Measurements from ENCODE around the gene HEY2. TPM values are rescaled to one million over a fixed set of nuclear protein-coding genes. Genes with fewer than 3 reads are reported as not detected.

Gene HEY2
- total RNA-seq, 4 donors from 2014 or later: 0.85 to 4.3 (median 1.8) TPM

- TF ChIP-seq CTCF (IDR thresholded peaks at IDR 0.05; ENCODE audit: low read depth): no peak
Observed at GRCh38 chr6:125802383-125802782, 53.0 kb downstream of the HEY2 start.

- no peak for TF ChIP-seq CTCF (IDR thresholded peaks at IDR 0.05; ENCODE audit: low read depth)
Observed at GRCh38 chr6:125802943-125803377, 53.5 kb downstream of the HEY2 start.

- TF ChIP-seq CTCF (IDR thresholded peaks at IDR 0.05; ENCODE audit: low read depth): no peak
Observed at GRCh38 chr6:125804264-125804663, 54.8 kb downstream of the HEY2 start.

GRCh38 chr6:125806813-125807212 lies 57.4 kb downstream of the HEY2 start:
- TF ChIP-seq CTCF (IDR thresholded peaks at IDR 0.05; ENCODE audit: low read depth): no peak

- TF ChIP-seq CTCF (IDR thresholded peaks at IDR 0.05; ENCODE audit: low read depth): no peak
Observed at GRCh38 chr6:125807293-125807692, 57.9 kb downstream of the HEY2 start.

- no peak for TF ChIP-seq CTCF (IDR thresholded peaks at IDR 0.05; ENCODE audit: low read depth)
Observed at GRCh38 chr6:125808060-125808459, 58.6 kb downstream of the HEY2 start.

- no peak for TF ChIP-seq CTCF (IDR thresholded peaks at IDR 0.05; ENCODE audit: low read depth)
Observed at GRCh38 chr6:125808591-125808990, 59.2 kb downstream of the HEY2 start.

Measured in subcutaneous adipose tissue (tissue), 4 donors.